Subcutaneous adipose tissue (tissue), 4 donors: ENCODE data around the gene MRPL49. TPM values are rescaled to one million over a fixed set of nuclear protein-coding genes. Genes with fewer than 3 reads are reported as not detected.

Source experiments
- total RNA-seq, 4 donors: library from RNA; depleted of rRNA; stranded (reverse); fragments of >200 nt; gene quantifications; one replicate each; pipeline ENCODE4 v1.1.0, GENCODE V29; 2016
- TF ChIP-seq, protein P1 (sequence below): fragments of 450-650 bp; IDR thresholded peaks from one replicate; pipeline ENCODE4 v1.5.1; 2016; ENCODE audit warnings: low read depth, mild to moderate bottlenecking, control low read depth, antibody characterized with exemption, moderate library complexity

The MRPL49 gene
- total RNA-seq, 4 donors from 2014 or later: 34.1 to 60.8 (median 48.7) TPM

DNA sequence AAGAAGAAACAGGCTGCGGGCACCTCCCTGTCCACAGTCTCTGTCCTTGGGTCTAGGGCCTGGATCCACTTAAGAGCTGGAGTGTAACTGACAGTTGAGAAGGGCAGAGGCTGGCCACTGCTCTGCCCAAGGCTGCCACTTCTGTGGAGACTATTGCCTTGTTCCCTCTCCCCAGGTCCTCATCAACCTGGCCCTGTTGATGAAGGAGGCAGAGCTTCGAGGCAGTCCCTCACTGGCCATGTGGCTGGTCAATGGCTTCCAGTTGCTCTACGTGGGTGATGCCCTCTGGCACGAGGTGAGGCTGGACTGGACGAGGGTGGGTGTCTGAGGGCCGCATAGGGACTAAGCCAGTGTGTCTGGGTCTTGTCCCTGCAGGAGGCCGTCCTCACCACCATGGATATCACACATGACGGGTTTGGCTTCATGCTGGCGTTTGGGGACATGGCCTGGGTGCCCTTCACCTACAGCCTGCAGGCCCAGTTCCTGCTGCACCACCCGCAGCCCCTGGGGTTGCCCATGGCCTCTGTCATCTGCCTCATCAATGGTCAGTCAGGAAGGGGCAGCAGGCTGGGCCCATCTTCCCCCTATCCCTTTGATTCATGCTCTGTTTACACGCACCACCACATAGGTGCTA lies 7.5 kb upstream of the MRPL49 start:
- TF ChIP-seq, protein P1, sequence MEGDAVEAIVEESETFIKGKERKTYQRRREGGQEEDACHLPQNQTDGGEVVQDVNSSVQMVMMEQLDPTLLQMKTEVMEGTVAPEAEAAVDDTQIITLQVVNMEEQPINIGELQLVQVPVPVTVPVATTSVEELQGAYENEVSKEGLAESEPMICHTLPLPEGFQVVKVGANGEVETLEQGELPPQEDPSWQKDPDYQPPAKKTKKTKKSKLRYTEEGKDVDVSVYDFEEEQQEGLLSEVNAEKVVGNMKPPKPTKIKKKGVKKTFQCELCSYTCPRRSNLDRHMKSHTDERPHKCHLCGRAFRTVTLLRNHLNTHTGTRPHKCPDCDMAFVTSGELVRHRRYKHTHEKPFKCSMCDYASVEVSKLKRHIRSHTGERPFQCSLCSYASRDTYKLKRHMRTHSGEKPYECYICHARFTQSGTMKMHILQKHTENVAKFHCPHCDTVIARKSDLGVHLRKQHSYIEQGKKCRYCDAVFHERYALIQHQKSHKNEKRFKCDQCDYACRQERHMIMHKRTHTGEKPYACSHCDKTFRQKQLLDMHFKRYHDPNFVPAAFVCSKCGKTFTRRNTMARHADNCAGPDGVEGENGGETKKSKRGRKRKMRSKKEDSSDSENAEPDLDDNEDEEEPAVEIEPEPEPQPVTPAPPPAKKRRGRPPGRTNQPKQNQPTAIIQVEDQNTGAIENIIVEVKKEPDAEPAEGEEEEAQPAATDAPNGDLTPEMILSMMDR: no peak

DNA sequence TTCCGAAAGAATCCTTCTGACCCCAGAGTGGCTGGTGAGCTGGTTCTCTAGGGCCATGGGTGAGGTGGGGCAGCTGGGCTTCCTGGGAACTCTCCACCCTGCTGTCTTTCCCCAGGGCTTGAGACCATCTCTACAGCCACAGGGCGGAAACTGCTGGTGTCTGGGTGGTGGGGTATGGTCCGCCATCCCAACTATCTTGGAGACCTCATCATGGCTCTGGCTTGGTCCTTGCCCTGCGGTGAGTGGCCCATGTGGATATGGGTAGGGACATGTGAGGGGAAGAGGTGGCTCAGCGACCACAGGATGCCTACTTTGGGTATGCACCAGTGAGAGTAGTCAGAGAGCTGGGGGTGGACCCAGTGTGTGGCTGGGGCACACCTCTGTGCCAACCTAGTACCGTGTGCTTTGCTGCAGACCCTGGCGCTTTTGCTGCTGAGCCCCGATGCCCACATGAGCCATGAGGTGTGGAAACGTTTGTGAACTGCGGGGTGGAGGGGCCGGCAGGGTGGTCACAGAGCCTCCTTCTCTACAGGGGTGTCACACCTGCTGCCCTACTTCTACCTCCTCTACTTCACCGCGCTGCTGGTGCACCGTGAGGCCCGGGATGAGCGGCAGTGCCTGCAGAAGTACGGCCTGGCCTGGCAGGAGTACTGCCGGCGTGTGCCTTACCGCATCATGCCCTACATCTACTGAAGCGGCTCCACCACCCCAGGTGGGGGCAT lies 6.6 kb upstream of the MRPL49 start:
- TF ChIP-seq, protein P1: no peak

DNA sequence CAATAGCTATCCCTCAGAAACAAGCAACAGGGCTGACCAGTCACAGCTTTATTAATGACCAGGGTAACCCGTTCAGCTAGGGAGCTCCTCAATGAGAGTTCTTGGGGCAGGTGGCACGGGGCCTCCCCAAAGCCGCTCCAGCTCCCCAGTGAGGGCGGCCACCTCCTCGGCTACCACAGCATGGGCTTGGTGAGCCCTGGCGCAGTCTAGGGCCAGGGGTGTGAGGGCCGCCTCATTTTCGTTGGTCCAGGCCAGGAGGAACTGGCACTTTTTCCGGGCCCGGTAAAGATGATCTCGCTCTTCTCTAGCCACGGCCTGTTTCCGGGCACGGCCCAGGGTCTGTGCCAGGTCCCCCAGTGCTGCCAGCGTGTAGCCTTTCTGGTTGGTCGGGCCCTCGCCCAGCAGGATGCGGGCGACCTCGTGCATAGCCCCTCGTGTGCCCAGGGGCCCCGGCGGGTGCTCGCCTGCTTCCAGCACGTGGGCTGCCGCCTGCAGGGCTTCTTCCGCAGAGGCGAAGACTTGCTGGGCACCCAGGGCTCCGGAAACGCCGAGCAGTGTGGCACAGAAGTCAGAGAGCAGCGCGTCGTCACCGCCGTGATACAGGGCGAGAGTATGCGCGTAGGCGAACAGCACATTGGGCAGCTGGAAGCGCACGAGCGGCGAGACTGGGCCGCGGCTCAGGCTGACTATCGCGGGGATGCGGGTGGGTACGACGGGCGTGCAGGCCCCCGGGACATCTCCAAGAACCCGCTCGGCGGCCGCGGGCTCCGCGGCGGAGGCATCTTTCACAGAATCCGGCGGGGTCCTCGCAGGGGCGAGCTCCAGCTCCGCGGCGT lies 5.5 kb upstream of the MRPL49 start:
- TF ChIP-seq, protein P1: no peak

DNA sequence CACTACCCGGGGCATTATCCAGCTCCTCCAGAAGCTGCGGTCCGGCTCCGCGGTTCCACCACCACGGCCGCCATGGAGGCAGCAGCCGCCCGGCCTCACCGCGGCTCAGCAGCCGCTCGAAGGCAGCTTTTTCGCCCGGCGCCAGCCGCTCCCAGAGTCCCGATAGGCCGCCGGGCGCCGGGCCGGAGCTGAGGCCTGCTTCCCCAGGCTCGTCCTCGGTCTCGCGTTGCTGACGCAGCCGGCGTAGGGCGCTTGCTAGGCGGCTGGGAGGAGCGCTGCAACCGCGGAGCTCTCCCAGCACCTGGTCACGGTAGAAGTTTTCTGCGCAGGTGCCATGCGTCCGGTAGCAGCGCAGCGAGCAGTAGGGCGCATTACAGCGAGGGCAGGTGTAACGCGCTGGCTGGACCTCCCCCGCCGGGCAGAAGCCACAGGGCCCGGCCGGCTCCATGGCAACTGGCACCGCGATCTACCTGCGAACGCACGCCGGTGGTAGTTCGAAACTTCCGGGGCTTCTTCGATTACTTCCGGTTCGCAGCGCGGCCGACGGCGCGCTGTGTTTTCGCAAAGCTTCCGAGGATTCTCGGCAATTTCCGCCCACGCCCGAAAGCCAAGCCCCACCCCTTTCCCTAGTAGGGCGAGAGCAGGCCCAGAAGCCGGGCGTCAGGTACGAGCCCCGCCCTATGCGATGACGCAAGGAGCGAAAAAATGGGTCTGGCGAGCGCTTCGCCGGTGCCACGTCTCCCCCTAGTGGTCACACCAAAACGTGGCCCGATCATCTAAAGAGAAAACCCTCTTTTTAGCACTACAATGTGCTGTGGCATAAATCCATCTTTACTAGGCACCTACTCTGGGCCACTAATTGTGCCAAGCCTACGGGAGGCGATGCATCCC lies 4.7 kb upstream of the MRPL49 start, which contains the start of gene ZNHIT2:
TSS of gene ZNHIT2 (minus strand) at position 496 of the 891 bp plus-strand sequence. CDS start at position 448, 48 bp downstream.
- TF ChIP-seq, protein P1: no peak

DNA sequence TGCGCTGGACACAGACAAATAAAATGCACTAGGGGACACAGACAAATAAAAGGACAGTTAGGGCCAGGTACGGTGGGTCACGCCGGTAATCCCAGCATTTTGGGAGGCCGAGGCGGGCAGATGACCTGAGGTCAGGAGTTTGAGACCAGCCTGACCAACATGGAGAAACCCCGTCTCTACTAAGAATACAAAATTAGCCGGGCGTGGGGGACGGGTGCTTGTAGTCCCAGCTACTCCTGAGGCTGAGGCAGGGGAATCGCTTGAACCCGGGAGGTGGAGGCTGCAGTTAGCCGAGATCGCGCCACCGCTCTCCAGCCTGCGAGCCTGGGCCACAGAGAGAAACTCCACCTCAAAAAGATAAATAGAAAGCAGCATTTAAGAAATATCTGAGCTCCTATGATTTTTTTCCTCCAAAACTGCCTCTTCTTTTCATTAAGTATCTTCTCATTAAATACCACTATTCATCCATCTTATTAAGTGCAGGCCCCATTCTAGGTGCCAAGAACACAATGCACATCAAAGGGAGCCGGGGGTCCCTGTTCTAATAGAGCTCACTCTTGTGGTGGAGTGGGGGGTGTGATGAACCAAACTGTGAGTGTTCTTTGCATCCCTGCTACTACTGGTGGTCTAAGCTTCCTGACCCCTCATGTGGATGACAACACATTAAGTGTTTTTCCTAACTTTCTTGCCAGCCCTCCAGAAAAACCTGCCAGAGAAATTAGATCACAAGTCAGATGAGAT lies 3.9 kb upstream of the MRPL49 start:
- TF ChIP-seq, protein P1: no peak

DNA sequence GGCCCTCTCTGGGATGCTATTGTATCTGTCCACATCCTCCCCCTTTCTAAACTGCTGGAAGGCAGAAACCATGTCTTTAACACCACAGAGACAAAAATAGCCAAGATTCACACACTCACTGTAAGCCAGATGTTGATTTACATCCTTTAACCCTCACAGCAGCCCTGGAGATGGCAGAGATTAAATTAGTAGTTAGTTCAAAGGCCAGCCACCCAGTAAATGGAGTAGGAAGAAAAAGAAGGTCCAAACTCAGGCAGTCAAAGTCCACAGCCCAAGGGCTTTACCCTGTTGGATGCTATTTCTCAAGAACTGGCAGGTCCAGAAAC lies 2.5 kb upstream of the MRPL49 start:
- TF ChIP-seq, protein P1: no peak
